Transverse colon (tissue), 4 donors: Measurements from ENCODE around the gene PDE4D. TPM values are rescaled to one million over a fixed set of nuclear protein-coding genes. Genes with fewer than 3 reads are reported as not detected.
"Not testable (repeated sequence)": the region's sequence is repeated elsewhere in the genome, so short reads cannot be mapped to it uniquely, and the experiment has no call there.

Source experiments
- DNase-seq: peaks from one replicate; pipeline ENCODE4 v3.0.0-alpha.2; 2019
- H3K27ac ChIP-seq, 4 donors: fragments of 200-600 bp; sonication (generic); 2 replicates each; pipeline ENCODE4 v1.5.1; 2016 to 2018; ENCODE audit warnings: inconsistent platforms in 4 of 4
- H3K27me3 ChIP-seq: fragments of 200-600 bp; sonication (generic); 2 replicates; pipeline ENCODE4 v1.5.1; 2017; ENCODE audit warnings: inconsistent platforms
- H3K36me3 ChIP-seq, 4 donors: fragments of 200-600 bp; sonication (generic); 2 replicates each; pipeline ENCODE4 v1.5.1; 2017 to 2019; ENCODE audit warnings: inconsistent platforms in 4 of 4
- H3K4me1 ChIP-seq, 4 donors: fragments of 200-600 bp; sonication (generic); 2 replicates each; pipeline ENCODE4 v1.5.1; 2017 to 2020; ENCODE audit warnings: inconsistent platforms in 4 of 4
- H3K4me3 ChIP-seq, 4 donors: fragments of 200-600 bp; sonication (generic); 1 replicate in 1 of 4; 2 replicates in 3 of 4; pipeline versions ENCODE4 v1.5.1 to v1.6.1; 2017 to 2019; ENCODE audit warnings: inconsistent platforms in 4 of 4
- H3K9me3 ChIP-seq, 2 donors: fragments of 200-600 bp; sonication (generic); 2 replicates each; pipeline ENCODE4 v1.5.1; 2017 to 2019; ENCODE audit warnings: inconsistent platforms in 2 of 2
- EP300 ChIP-seq: sonication (generic); formaldehyde crosslinking; IDR thresholded peaks from one replicate; pipeline ENCODE4 v1.6.1; 2017; ENCODE audit warnings: antibody characterized with exemption, low read depth
- POLR2A ChIP-seq: fragments of 450-650 bp; IDR thresholded peaks from one replicate; pipeline ENCODE4 v1.6.1; 2016; ENCODE audit warnings: antibody characterized with exemption, mild to moderate bottlenecking, moderate library complexity
- POLR2AphosphoS5 ChIP-seq, 3 donors: sonication (generic); formaldehyde crosslinking; IDR thresholded peaks; one replicate each; pipeline ENCODE4 v1.6.1; 2016; ENCODE audit warnings: antibody characterized with exemption in 3 of 3
- WGBS, 2 donors: methylation state at CpG; one replicate each; pipeline ENCODE4 v1.1.5; 2018; ENCODE audit warnings: low coverage in 1 of 2; 5-methylcytosine and 5-hydroxymethylcytosine counted together
- in situ Hi-C, 4 donors: fragments of 200-750 bp; cut with MboI; loops; one replicate each; pipeline versions ENCODE4 v1.15.0 to v1.15.1; 2017; ENCODE audit warnings: low sequenced_read_pairs in 3 of 4, low pct_ligation_motif_present in 1 of 4, low pct_unique_long_range_greater_than_20kb in 1 of 4
- intact Hi-C: fragments of 100-400 bp; cut with DNase I; formaldehyde crosslinking; loops from one replicate; pipeline ENCODE4 v1.15.1; 2023; ENCODE audit warnings: low total_unique reads
- total RNA-seq, 4 donors: library from RNA; depleted of rRNA; stranded (reverse); fragments of >200 nt; gene quantifications; one replicate each; pipeline ENCODE4 v1.1.0, GENCODE V29; 2016
- TF ChIP-seq, protein P1 (sequence below), 5 experiments: fragments of 200-600 bp in 3 of 5; fragments of 450-650 bp in 2 of 5; sonication (generic) in 3 of 5; IDR thresholded peaks; 1 replicate in 2 of 5; 2 replicates in 3 of 5; pipeline ENCODE4 v1.5.1; 2016 to 2017; ENCODE audit warnings: antibody characterized with exemption in 5 of 5, inconsistent platforms in 3 of 5, mild to moderate bottlenecking in 2 of 5, moderate library complexity in 1 of 5

The PDE4D gene
- total RNA-seq, 4 donors from 2014 or later = 47.0 to 302 (median 73.6) TPM

DNA sequence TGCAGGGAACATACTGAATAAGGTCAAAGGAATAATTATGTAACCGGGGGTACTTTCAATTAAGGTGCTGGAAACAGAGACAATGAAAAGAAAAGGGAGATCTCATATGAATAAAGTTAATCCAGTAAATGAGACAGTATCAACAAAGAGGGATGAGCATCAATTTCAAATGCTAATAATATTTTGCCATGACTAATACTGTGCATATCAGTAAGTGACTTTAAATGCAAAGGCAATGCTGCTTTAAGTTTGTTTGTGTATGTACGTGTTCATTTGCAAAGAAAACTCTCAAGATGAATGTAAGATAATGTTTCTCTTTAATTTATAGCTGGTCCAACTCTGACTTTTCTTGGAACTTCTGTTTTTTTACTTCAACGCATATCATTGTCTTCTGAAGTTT is 139.9 kb downstream of the PDE4D start:
- DNase-seq = no peak
- no peak overlapping the region for H3K4me3 ChIP-seq
- intact Hi-C loops (no loop called here), in situ Hi-C loops (no loop called here)
- H3K27ac ChIP-seq = no peak overlapping the region
- 79 to 80% methylated on average over 3 of the region's 3 CpGs for WGBS, 2 donors
- H3K4me1 ChIP-seq = peaks cover 2 to 19% (median 18%) of the 10 kb centered on the region in 4 donors
- H3K9me3 ChIP-seq = no peaks in the 10 kb centered on the region
- TF ChIP-seq, protein P1, sequence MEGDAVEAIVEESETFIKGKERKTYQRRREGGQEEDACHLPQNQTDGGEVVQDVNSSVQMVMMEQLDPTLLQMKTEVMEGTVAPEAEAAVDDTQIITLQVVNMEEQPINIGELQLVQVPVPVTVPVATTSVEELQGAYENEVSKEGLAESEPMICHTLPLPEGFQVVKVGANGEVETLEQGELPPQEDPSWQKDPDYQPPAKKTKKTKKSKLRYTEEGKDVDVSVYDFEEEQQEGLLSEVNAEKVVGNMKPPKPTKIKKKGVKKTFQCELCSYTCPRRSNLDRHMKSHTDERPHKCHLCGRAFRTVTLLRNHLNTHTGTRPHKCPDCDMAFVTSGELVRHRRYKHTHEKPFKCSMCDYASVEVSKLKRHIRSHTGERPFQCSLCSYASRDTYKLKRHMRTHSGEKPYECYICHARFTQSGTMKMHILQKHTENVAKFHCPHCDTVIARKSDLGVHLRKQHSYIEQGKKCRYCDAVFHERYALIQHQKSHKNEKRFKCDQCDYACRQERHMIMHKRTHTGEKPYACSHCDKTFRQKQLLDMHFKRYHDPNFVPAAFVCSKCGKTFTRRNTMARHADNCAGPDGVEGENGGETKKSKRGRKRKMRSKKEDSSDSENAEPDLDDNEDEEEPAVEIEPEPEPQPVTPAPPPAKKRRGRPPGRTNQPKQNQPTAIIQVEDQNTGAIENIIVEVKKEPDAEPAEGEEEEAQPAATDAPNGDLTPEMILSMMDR (IDR thresholded peaks at IDR 0.05) = no peak
- H3K36me3 ChIP-seq = no peaks in the 10 kb centered on the region
- no peaks in the 10 kb centered on the region for H3K27me3 ChIP-seq

DNA sequence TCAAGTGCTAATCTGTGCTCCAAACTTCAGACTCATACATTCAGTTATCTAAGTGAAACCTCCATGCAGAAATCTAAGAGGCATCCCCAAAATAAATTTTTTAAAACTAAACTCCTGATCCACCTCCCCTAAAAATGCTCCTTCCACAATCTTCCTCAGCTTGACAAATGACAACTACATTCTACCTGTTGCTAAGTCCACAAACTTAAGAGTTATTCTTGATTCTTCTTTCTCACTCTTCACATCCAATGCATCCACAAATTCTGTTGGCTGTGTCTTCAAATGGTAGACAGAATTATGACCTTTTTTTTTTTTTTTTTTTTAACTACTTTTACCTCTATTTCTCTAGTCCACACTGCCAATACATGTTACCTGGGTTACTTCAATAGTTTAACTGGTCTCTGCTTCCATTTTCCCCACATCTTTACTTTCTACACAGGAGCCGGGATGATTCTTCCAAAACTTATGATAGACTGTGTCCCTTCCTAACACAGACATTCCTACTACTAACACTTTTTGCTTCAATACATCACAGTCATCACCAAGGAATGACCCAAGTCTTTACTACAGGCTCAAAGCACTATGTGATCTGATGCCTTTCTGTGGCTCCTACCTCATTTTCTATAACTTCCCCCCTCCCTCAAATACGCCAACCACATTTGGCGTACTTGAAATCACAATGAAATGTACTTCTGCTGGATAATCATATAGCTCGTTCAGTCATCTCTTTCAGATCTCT is 143.6 kb downstream of the PDE4D start:
- in situ Hi-C loops = no loop called here
- no peak overlapping the region for H3K27ac ChIP-seq

DNA sequence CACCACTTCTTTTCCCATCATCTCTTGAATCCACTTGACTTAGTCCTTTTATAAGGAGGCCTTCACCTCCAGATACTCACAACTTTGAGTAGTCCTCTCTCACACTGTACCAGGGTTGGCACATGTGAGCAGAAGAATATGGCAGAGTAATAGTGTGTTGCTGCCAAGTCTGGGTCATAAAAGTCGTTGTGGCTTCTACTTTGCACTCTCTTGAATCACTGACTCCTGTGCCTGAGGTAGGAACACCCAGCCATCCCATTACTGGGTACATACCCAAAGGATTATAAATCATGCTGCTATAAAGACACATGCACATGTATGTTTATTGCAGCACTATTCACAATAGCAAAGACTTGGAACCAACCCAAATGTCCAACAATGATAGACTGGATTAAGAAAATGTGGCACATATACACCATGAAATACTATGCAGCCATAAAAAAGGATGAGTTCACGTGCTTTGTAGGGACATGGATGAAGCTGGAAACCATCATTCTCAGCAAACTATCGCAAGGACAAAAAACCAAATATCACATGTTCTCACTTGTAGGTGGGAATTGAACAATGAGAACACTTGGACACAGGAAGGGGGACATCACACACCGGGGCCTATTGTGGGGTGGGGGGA is 145.4 kb downstream of the PDE4D start:
- intact Hi-C loops, H3K36me3 ChIP-seq, in situ Hi-C loops, H3K4me3 ChIP-seq, H3K27me3 ChIP-seq, H3K9me3 ChIP-seq: not testable (repeated sequence)
- Histone ChIP-seq H3K27ac (peak overlapping the region in 2 of 4 donors; percentile 65 to 66), H3K4me1 (peaks cover 9 to 26% (median 15%) of the 10 kb centered on the region in 4 donors)
- 66 to 70% methylated on average over 4 of the region's 4 CpGs for WGBS, 2 donors
- peak; percentile 22 for DNase-seq

More for the DNA sequence above, 143.6 kb downstream of the PDE4D start:
- Histone ChIP-seq H3K4me3 (no peak overlapping the region), H3K9me3 (no peaks in the 10 kb centered on the region), H3K27me3 (no peaks in the 10 kb centered on the region), H3K4me1 (peaks cover 9 to 22% (median 14%) of the 10 kb centered on the region in 4 donors), H3K36me3 (no peaks in the 10 kb centered on the region)
- intact Hi-C loops = no loop called here
- WGBS, 2 donors = 92% methylated on average over 4 of the region's 4 CpGs
- TF ChIP-seq EP300 (no peak), POLR2AphosphoS5 (IDR thresholded peaks at IDR 0.05) (no peak), POLR2A (no peak)
- TF ChIP-seq, protein P1 (IDR thresholded peaks at IDR 0.05) = no peak
- no peak for DNase-seq

- peaks cover 3 to 12% (median 9%) of the 10 kb centered on the region in 4 donors for H3K4me1 ChIP-seq
- 66 to 78% methylated on average over 4 to 7 of the region's 7 CpGs for WGBS, 2 donors
- H3K36me3 ChIP-seq = no peaks in the 10 kb centered on the region
- H3K27ac ChIP-seq = peak overlapping the region; percentile 59 to 66 (median 66)
- intact Hi-C loops = no loop called here
- TF ChIP-seq EP300 = no peak
- TF ChIP-seq POLR2A = no peak
- TF ChIP-seq, protein P1 (IDR thresholded peaks at IDR 0.05) = no peak
- no peaks in the 10 kb centered on the region for H3K27me3 ChIP-seq
- no peak overlapping the region for H3K4me3 ChIP-seq
- no peaks in the 10 kb centered on the region for H3K9me3 ChIP-seq
- in situ Hi-C loops = no loop called here
- DNase-seq = no peak
These were observed 147.2 kb downstream of the PDE4D start for GRCh38 chr5:59746241-59746765.
